ENCODE data around the gene POLR1F.

GRCh38 chr7:19749658-19750057 is 40.8 kb upstream of the POLR1F start:
- TF ChIP-seq POLR2AphosphoS5 (IDR thresholded peaks at IDR 0.05; ENCODE audit: low read depth, low read length) (no peak), TCF7L2 (IDR thresholded peaks at IDR 0.05; ENCODE audit: low read depth, low read length) (no peak), REST (IDR thresholded peaks at IDR 0.05; ENCODE audit: insufficient read depth in 1 of 2, low read depth in 2 of 2, low read length in 1 of 2) (no peak), SIN3A (IDR thresholded peaks at IDR 0.05; ENCODE audit: borderline replicate concordance, insufficient read depth, low read depth, low read length) (no peak)
- TF ChIP-seq, protein P1, sequence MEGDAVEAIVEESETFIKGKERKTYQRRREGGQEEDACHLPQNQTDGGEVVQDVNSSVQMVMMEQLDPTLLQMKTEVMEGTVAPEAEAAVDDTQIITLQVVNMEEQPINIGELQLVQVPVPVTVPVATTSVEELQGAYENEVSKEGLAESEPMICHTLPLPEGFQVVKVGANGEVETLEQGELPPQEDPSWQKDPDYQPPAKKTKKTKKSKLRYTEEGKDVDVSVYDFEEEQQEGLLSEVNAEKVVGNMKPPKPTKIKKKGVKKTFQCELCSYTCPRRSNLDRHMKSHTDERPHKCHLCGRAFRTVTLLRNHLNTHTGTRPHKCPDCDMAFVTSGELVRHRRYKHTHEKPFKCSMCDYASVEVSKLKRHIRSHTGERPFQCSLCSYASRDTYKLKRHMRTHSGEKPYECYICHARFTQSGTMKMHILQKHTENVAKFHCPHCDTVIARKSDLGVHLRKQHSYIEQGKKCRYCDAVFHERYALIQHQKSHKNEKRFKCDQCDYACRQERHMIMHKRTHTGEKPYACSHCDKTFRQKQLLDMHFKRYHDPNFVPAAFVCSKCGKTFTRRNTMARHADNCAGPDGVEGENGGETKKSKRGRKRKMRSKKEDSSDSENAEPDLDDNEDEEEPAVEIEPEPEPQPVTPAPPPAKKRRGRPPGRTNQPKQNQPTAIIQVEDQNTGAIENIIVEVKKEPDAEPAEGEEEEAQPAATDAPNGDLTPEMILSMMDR (IDR thresholded peaks at IDR 0.05), result no peak
